MM.1S (cell line): ENCODE data around the gene TBX1.

Experiments used
- DNase-seq: peaks from one replicate; pipeline ENCODE4 v3.0.0-alpha.2; 2015
- H2AFZ ChIP-seq: fragments of 300-600 bp; sonication (generic); 2 replicates; pipeline ENCODE4 v1.6.0; 2016; ENCODE audit warnings: antibody characterized with exemption, low read length
- H3F3A ChIP-seq: fragments of 300-600 bp; sonication (generic); 2 replicates; pipeline ENCODE4 v1.6.1; 2016; ENCODE audit warnings: mild to moderate bottlenecking, antibody characterized with exemption, low read length, moderate library complexity, mixed read lengths; ENCODE audit not compliant: insufficient read depth
- H3K27ac ChIP-seq: fragments of 300-600 bp; sonication (generic); 2 replicates; pipeline ENCODE4 v1.5.1; 2016; ENCODE audit warnings: mild to moderate bottlenecking, low read length
- H3K27me3 ChIP-seq: fragments of 300-600 bp; sonication (generic); replicated peaks from 2 replicates; pipeline ENCODE4 v1.6.0; 2016; ENCODE audit warnings: low read length; ENCODE audit not compliant: insufficient read depth
- H3K36me3 ChIP-seq: fragments of 300-600 bp; sonication (generic); replicated peaks from 2 replicates; pipeline ENCODE4 v1.6.1; 2016; ENCODE audit warnings: mild to moderate bottlenecking, low read length, mixed read lengths; ENCODE audit not compliant: insufficient read depth
- H3K4me1 ChIP-seq: fragments of 300-600 bp; sonication (generic); 2 replicates; pipeline ENCODE4 v1.6.1; 2016; ENCODE audit warnings: low read length, mixed read lengths
- H3K4me2 ChIP-seq: fragments of 300-600 bp; sonication (generic); 2 replicates; pipeline ENCODE4 v1.6.0; 2016; ENCODE audit warnings: low read depth, low read length
- H3K4me3 ChIP-seq: fragments of 300-600 bp; sonication (generic); 2 replicates; pipeline ENCODE4 v1.5.1; 2016; ENCODE audit warnings: low read length, mixed read lengths
- H3K79me2 ChIP-seq: fragments of 300-600 bp; sonication (generic); 2 replicates; pipeline ENCODE4 v1.6.1; 2016; ENCODE audit warnings: mixed run types, low read length, mixed read lengths
- H3K9ac ChIP-seq: fragments of 300-600 bp; sonication (generic); 2 replicates; pipeline ENCODE4 v1.6.1; 2016; ENCODE audit warnings: low read length, mixed read lengths
- H3K9me2 ChIP-seq: fragments of 300-600 bp; sonication (generic); replicated peaks from 2 replicates; pipeline ENCODE4 v1.6.1; 2016; ENCODE audit warnings: mild to moderate bottlenecking, low read length, mixed read lengths; ENCODE audit not compliant: insufficient read depth
- H3K9me3 ChIP-seq: fragments of 300-600 bp; sonication (generic); replicated peaks from 2 replicates; pipeline ENCODE4 v1.6.1; 2016; ENCODE audit warnings: mild to moderate bottlenecking, low read length, mixed read lengths; ENCODE audit not compliant: insufficient read depth
- H4K20me1 ChIP-seq: fragments of 300-600 bp; sonication (generic); 2 replicates; pipeline ENCODE4 v1.6.1; 2016; ENCODE audit warnings: mild to moderate bottlenecking, low read length, moderate library complexity, mixed read lengths; ENCODE audit not compliant: insufficient read depth
- EZH2 ChIP-seq: fragments of 300-600 bp; sonication (generic); optimal IDR thresholded peaks from 2 replicates; pipeline ENCODE3; 2017; ENCODE audit warnings: low read depth, mild to moderate bottlenecking, antibody characterized with exemption, low read length, mixed read lengths
- EZH2phosphoT487 ChIP-seq: fragments of 300-600 bp; sonication (generic); IDR thresholded peaks from 2 replicates; pipeline ENCODE4 v1.6.1; 2018; ENCODE audit warnings: antibody characterized with exemption, low read length
- TF ChIP-seq, protein P1 (sequence below): fragments of 300-600 bp; sonication (generic); IDR thresholded peaks from 2 replicates; pipeline ENCODE4 v1.5.1; 2016; ENCODE audit warnings: antibody characterized with exemption, low read length, mixed read lengths

TBX1 gene

DNA sequence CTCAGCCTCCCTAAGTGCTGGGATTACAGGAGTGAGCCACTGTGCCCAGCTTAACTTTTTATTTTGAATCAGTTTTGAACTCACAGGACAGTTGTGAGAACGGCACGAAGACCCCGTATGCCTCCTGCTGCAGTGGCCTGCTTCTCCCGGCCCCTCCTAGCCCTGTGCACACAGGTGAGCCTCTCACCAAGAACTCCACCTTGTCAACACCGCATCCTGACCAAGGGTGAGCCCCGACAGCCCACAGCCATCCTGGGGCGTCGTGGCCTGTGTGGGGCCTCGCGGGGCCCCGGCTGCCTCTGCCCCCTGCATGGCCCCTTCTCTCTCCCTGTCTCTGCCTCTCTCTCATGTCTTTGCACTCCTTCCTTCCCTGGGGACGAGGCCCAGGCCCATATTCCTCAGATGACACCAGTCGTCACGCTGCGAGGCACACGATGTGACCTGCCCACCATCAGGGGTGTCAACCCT is 55.3 kb downstream of the TBX1 start:
- no peaks in the 10 kb centered on the region for H3K4me1 ChIP-seq
- no peaks in the 10 kb centered on the region for H3K9me2 ChIP-seq
- H3K4me3 ChIP-seq, result no peak overlapping the region
- no peak overlapping the region for H3K27ac ChIP-seq
- no peaks in the 10 kb centered on the region for H3K27me3 ChIP-seq
- no peak overlapping the region for H3K9ac ChIP-seq
- no peak for TF ChIP-seq EZH2phosphoT487
- TF ChIP-seq, protein P1, sequence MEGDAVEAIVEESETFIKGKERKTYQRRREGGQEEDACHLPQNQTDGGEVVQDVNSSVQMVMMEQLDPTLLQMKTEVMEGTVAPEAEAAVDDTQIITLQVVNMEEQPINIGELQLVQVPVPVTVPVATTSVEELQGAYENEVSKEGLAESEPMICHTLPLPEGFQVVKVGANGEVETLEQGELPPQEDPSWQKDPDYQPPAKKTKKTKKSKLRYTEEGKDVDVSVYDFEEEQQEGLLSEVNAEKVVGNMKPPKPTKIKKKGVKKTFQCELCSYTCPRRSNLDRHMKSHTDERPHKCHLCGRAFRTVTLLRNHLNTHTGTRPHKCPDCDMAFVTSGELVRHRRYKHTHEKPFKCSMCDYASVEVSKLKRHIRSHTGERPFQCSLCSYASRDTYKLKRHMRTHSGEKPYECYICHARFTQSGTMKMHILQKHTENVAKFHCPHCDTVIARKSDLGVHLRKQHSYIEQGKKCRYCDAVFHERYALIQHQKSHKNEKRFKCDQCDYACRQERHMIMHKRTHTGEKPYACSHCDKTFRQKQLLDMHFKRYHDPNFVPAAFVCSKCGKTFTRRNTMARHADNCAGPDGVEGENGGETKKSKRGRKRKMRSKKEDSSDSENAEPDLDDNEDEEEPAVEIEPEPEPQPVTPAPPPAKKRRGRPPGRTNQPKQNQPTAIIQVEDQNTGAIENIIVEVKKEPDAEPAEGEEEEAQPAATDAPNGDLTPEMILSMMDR, result no peak
- TF ChIP-seq EZH2, result no peak
- H3K36me3 ChIP-seq, result no peaks in the 10 kb centered on the region
- H3K4me2 ChIP-seq, result no peak overlapping the region
- H3F3A ChIP-seq, result no peaks in the 10 kb centered on the region
- H3K79me2 ChIP-seq, result no peaks in the 10 kb centered on the region
- no peaks in the 10 kb centered on the region for H4K20me1 ChIP-seq
- no peak overlapping the region for H2AFZ ChIP-seq
- no peak for DNase-seq
- H3K9me3 ChIP-seq, result no peaks in the 10 kb centered on the region

DNA sequence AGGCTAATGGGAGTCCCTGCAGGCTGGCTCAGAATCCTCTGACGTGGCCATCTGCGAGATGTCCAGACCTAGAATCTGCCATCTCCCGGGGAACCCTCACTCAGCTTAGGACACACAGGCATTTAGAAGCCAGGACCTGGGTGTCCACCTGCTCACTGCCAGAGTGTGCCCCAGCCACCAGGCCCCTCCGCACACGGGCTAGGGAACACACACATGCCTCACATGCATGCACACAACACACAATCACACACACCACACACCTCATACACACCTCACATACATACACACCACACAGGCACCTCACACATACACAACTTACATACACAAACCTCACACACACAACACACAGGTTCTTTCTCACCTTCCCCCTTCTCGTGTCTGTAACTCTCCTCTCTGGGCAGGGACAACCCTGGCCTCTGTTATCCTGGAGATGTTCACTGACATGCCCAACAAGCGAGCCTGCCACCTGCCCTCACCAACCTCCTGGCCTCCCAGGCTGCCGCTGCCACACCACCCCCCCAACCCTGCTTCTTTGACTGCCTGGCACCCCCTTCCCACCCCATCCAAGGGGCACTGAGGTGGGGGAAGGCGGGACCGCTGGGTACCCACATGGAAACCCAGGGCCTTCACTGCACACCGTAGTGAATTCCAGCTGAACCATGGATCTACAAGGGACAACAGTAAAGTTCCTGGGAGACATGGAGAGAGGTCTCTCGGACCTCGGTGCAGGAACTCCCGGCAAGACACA is 56.0 kb downstream of the TBX1 start:
- H4K20me1 ChIP-seq, result no peaks in the 10 kb centered on the region
- no peak for TF ChIP-seq EZH2
- TF ChIP-seq, protein P1, result no peak
- no peak for TF ChIP-seq EZH2phosphoT487
- H3K27ac ChIP-seq, result no peak overlapping the region
- no peaks in the 10 kb centered on the region for H3F3A ChIP-seq
- H3K9ac ChIP-seq, result no peak overlapping the region
- no peaks in the 10 kb centered on the region for H3K9me3 ChIP-seq
- no peaks in the 10 kb centered on the region for H3K79me2 ChIP-seq
- no peak for DNase-seq
- no peaks in the 10 kb centered on the region for H3K4me1 ChIP-seq
- no peak overlapping the region for H2AFZ ChIP-seq
- H3K27me3 ChIP-seq, result no peaks in the 10 kb centered on the region
- no peaks in the 10 kb centered on the region for H3K36me3 ChIP-seq
- no peak overlapping the region for H3K4me2 ChIP-seq
- no peak overlapping the region for H3K4me3 ChIP-seq
- no peaks in the 10 kb centered on the region for H3K9me2 ChIP-seq
